T-cell (primary cell): ENCODE measurements around the gene GPSM1. TPM values are rescaled to one million over a fixed set of nuclear protein-coding genes. Genes with fewer than 3 reads are reported as not detected.

Experiments
- ATAC-seq, 4 experiments: fragments of 200-7000 bp in 3 of 4; fragments of 150-1000 bp in 1 of 4; cut with Tn5 transposase; replicated peaks in 1 of 4; 1 replicate in 3 of 4; 2 replicates in 1 of 4; pipeline ENCODE4 v1.10.0; 2021; ENCODE audit warnings: moderate library complexity in 3 of 4, mild to moderate bottlenecking in 2 of 4, moderate number of reproducible peaks in 1 of 4
- CTCF ChIA-PET, 2 donors: fragments of 300-600 bp; sonication (Branson Sonifier 250); formaldehyde crosslinking; loops; one replicate each; lab custom pipeline; 2022; ENCODE audit warnings: antibody characterized with exemption in 2 of 2; lab: Charles Lee
- POLR2A ChIA-PET, 2 donors: fragments of 300-600 bp; sonication (Branson Sonifier 250); formaldehyde crosslinking; loops; one replicate each; lab custom pipeline; 2022; ENCODE audit warnings: antibody characterized with exemption in 2 of 2; lab: Charles Lee
- DNase-seq, 35 experiments: peaks; one replicate each; pipeline versions ENCODE4 v3.0.0 to v3.0.0-alpha.2; 2013 to 2023
- H3K27ac ChIP-seq: one replicate; pipeline ENCODE4 v1.5.1; 2013; ENCODE audit warnings: low read length
- H3K27me3 ChIP-seq, 2 experiments: replicated peaks in 1 of 2; 1 replicate in 1 of 2; 2 replicates in 1 of 2; pipeline versions ENCODE4 v1.6.1 to v1.7.0; 2013; ENCODE audit warnings: low read length in 1 of 2, mixed read lengths in 1 of 2; ENCODE audit not compliant: control insufficient read depth in 2 of 2, insufficient read depth in 2 of 2; ENCODE audit errors: extremely low read depth in 1 of 2
- H3K36me3 ChIP-seq, 2 donors: 1 replicate in 1 of 2; 2 replicates in 1 of 2; pipeline versions ENCODE4 v1.6.1 to v1.7.0; 2013; ENCODE audit warnings: low read length in 1 of 2; ENCODE audit not compliant: control insufficient read depth in 2 of 2, insufficient read depth in 1 of 2; ENCODE audit errors: extremely low read depth in 1 of 2
- H3K4me1 ChIP-seq, 2 experiments: 1 replicate in 1 of 2; 2 replicates in 1 of 2; pipeline versions ENCODE4 v1.6.1 to v1.7.0; 2013; ENCODE audit warnings: low read length in 2 of 2, mixed read lengths in 1 of 2; ENCODE audit not compliant: insufficient read depth in 2 of 2, control insufficient read depth in 1 of 2; ENCODE audit errors: extremely low read depth in 1 of 2
- H3K4me3 ChIP-seq, 2 donors: 1 replicate in 1 of 2; 2 replicates in 1 of 2; pipeline versions ENCODE4 v1.5.1 to v1.7.0; 2013; ENCODE audit warnings: mild to moderate bottlenecking in 2 of 2, low read length in 1 of 2, moderate library complexity in 1 of 2; ENCODE audit not compliant: control insufficient read depth in 1 of 2; ENCODE audit errors: extremely low read depth in 1 of 2
- H3K9me3 ChIP-seq: 2 replicates; pipeline ENCODE4 v1.7.0; 2013
- H3K27ac Mint-ChIP-seq, 2 donors: one replicate each; pipeline ENCODE4 v1.8.0; 2020 to 2021; ENCODE audit warnings: mild to moderate bottlenecking in 2 of 2, mixed read lengths in 2 of 2
- H3K27me3 Mint-ChIP-seq, 2 donors: one replicate each; pipeline ENCODE4 v1.8.0; 2021 to 2022; ENCODE audit warnings: mixed read lengths in 2 of 2
- H3K36me3 Mint-ChIP-seq: one replicate; pipeline ENCODE4 v1.8.0; 2021; ENCODE audit warnings: mixed read lengths
- H3K4me1 Mint-ChIP-seq, 3 donors: one replicate each; pipeline ENCODE4 v1.8.0; 2020 to 2022; ENCODE audit warnings: mixed read lengths in 3 of 3, mild to moderate bottlenecking in 1 of 3
- H3K4me3 Mint-ChIP-seq, 3 donors: one replicate each; pipeline ENCODE4 v1.8.0; 2020 to 2022; ENCODE audit warnings: mild to moderate bottlenecking in 3 of 3, mixed read lengths in 3 of 3, moderate library complexity in 3 of 3
- H3K9me3 Mint-ChIP-seq, 3 donors: one replicate each; pipeline ENCODE4 v1.8.0; 2020 to 2022; ENCODE audit warnings: mixed read lengths in 3 of 3
- WGBS: methylation state at CpG from one replicate; pipeline ENCODE4 v1.1.5; 2013; ENCODE audit warnings: missing lambda C conversion rate; ENCODE audit not compliant: insufficient coverage; 5-methylcytosine and 5-hydroxymethylcytosine counted together
- total RNA-seq, 35 experiments: library from RNA in 6 of 35; stranded (reverse) in 6 of 35; fragments of 120-200 nt in 1 of 35; gene quantifications; one replicate each; pipeline versions ENCODE4 v1.2.1 to v1.2.4 and lab custom pipeline; 2013 to 2026

Gene GPSM1
- total RNA-seq, 5 donors from 2014 or later (not counting 1 experiment from before 2014, with no cell fraction given): 8.6 to 11.5 (median 9.7) TPM

DNA sequence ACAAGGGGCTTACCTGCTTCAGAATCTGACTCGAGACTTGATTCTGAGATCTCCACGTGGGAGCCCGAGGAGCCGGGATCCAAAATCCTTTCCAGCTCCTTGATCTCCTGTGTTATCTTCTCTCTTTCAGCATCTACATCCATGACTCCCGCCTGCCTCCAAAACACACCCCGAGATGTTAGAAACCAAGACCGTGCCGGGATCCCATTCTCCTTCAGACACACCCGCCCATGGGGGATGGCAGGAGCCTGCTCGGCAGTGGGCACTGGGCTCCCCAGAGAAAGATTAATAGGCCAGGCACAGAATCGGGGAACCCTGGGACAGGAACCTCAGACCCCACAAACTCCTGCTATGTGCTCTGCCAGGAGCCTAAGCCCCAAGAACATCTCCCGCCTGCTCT is 70.9 kb downstream of the GPSM1 start:
- ChIA-PET POLR2A (no interaction called here), CTCF (no interaction called here)
- Mint-ChIP-seq H3K27me3 (no peaks in the 10 kb centered on the region), H3K9me3 (no peaks in the 10 kb centered on the region), H3K36me3 (peaks cover 20% of the 10 kb centered on the region), H3K4me3 (peak overlapping the region; percentile 80 to 86 (median 83)), H3K4me1 (peaks cover 17 to 35% (median 21%) of the 10 kb centered on the region in 3 donors), H3K27ac (no peak overlapping the region)
- peaks cover 0 to 4% of the 10 kb centered on the region in 2 experiments for H3K27me3 ChIP-seq
- H3K27ac ChIP-seq: no peak overlapping the region
- H3K4me1 ChIP-seq: peaks cover 8 to 40% of the 10 kb centered on the region in 2 experiments
- ATAC-seq (no peak), DNase-seq (no peak)
- 96% methylated on average over 8 of the region's 12 CpGs for WGBS
- H3K36me3 ChIP-seq: peaks cover 0 to 46% of the 10 kb centered on the region in 2 donors
- H3K4me3 ChIP-seq: no peak overlapping the region
- H3K9me3 ChIP-seq: no peaks in the 10 kb centered on the region

GRCh38 chr9:136399176-136400037 is 72.1 kb downstream of the GPSM1 start:
- Histone ChIP-seq H3K4me3 (peak overlapping the region; percentile 64 to 75), H3K36me3 (peaks cover 0 to 35% of the 10 kb centered on the region in 2 donors), H3K27me3 (peaks cover 0 to 4% of the 10 kb centered on the region in 2 experiments), H3K27ac (no peak overlapping the region), H3K9me3 (no peaks in the 10 kb centered on the region), H3K4me1 (peaks cover 15 to 51% of the 10 kb centered on the region in 2 experiments)
- ATAC-seq (peak; percentile 3 to 8 (median 6)), DNase-seq (peak in 15 of 35 experiments; percentile 3 to 59 (median 19))
- H3K27ac Mint-ChIP-seq: peak overlapping the region; percentile 44 to 70
- no peaks in the 10 kb centered on the region for H3K27me3 Mint-ChIP-seq
- H3K36me3 Mint-ChIP-seq: peaks cover 20% of the 10 kb centered on the region
- under 1% methylated on average over 65 of the region's 67 CpGs for whole genome bisulfite sequencing
- H3K4me3 Mint-ChIP-seq: peak overlapping the region; percentile 80 to 86 (median 83)
- H3K9me3 Mint-ChIP-seq: no peaks in the 10 kb centered on the region
- ChIA-PET CTCF (interaction anchor here in 1 of 2 donors (1.5 kb wide), 1 partner anchor 11 kb away, joined by 5 read pairs; the partner anchor contains the start of genes ENTR1 and PMPCA), POLR2A (no interaction called here)
- peaks cover 28 to 46% (median 32%) of the 10 kb centered on the region in 3 donors for H3K4me1 Mint-ChIP-seq

DNA sequence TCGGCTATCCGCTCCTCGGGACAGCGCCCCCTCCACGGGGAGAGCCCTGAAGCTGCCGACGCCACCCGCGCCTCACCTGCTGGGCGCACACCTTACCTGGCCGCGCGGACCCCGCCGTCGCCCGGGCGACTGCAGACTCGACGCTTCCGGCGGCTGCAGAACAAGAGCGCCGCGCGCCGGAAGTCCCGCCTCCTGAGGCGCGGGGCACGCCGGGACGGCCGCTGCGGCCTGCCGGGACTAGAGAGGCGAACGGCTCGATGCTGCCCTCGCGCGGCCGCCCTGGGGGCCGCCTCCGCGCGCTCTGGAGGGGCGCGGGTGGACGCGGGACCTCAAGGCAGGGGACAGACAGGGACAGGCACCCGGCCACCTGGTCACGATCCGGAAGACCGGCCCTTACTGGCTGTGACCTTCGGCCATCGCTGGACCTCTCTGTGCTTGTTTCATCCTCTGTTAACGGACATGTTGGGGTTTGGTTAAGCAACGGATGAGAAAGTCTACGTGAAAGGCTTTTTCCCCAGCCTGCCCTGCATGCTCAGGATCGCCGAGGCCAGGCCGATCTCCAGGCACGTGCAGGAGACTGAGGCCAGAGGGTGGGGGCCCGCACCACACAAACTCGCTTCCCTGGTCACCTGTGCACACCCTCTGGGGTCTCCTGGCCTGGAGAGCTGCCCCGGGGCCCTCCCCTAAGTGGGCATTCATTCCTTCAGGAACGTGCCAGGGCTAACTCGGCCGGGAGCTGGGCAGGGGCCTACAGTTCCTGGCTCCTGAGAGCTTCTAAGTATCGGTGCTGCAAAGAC is 72.9 kb downstream of the GPSM1 start, which contains the start of gene SNAPC4:
TSS of gene SNAPC4 (minus strand) at position 133 of the 797 bp plus-strand sequence. CDS start 1,742 bp downstream, outside the sequence.
- H3K4me3 ChIP-seq: peak within 1 kb of the TSS; percentile 64 to 75
- POLR2A ChIA-PET: interaction anchor here in 1 of 2 donors (0.7 kb wide), 1 partner anchor 11 kb away, joined by 3 read pairs; no protein-coding TSS in a partner anchor

DNA sequence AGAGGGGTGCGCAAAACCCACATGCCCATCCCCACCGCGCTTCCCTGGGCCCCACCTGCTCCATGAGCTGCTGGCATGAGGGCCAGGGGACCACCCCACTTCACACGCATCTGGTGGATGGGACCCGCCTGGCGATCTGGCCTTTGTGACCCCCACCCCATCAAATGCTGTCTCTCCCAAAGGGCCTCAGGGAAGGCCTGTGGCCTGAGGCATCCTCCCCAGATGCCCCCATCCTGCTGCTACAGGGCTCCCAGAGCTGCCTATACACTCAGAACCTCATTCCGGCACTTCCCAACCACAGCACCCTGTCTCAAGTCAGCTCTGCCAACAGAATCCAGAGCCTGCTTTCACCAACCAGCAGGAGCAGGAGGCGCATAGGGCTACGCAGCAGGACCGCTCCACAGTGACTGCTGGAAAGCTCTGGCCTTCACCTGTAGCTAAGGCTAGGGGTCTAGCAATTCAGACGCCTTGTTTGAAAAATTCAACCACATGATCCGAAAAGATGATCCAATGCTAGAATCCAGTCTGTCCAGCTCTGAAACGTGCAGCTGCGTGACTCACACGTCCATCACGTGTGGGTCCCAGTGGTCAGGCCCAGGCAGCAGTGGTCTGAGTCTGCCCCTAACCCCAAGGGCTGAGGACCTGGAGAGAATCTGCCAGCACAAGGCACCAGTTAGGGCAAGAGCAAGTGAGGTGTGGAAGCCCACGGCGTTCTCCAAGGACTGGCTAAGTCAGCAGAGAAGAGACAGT is 74.0 kb downstream of the GPSM1 start:
- no peaks in the 10 kb centered on the region for H3K27me3 Mint-ChIP-seq

More for the DNA sequence above, 72.9 kb downstream of the GPSM1 start, which contains the start of gene SNAPC4:
- no peaks in the 10 kb centered on the region for H3K27me3 Mint-ChIP-seq
- Histone ChIP-seq H3K27ac (peak within 1 kb of the TSS; percentile 42), H3K9me3 (no peaks in the 10 kb centered on the region), H3K27me3 (no peaks in the 10 kb centered on the region), H3K4me1 (peaks cover 19 to 59% of the 10 kb centered on the region in 2 experiments), H3K36me3 (peaks cover under 1 to 33% of the 10 kb centered on the region in 2 donors)
- H3K36me3 Mint-ChIP-seq: peaks cover 17% of the 10 kb centered on the region
- 8% methylated on average over 66 of the region's 71 CpGs for WGBS
- H3K4me3 Mint-ChIP-seq: peak within 1 kb of the TSS; percentile 80 to 86 (median 83)
- CTCF ChIA-PET: interaction anchor here in 1 of 2 donors (0.6 to 1.5 kb wide), 2 partner anchors 10 to 63 kb away, joined by 3 to 5 read pairs; partner anchors contain the start of genes ENTR1 and PMPCA
- ATAC-seq (peak; percentile 76 to 85 (median 77)), DNase-seq (peak; percentile 71 to 95 (median 82))
- H3K27ac Mint-ChIP-seq: peak within 1 kb of the TSS; percentile 44 to 70
- H3K9me3 Mint-ChIP-seq: no peaks in the 10 kb centered on the region
- H3K4me1 Mint-ChIP-seq: peaks cover 36 to 54% (median 41%) of the 10 kb centered on the region in 3 donors

GRCh38 chr9:136402067-136402466 is 74.7 kb downstream of the GPSM1 start:
- H3K4me1 Mint-ChIP-seq: peaks cover 37 to 65% (median 47%) of the 10 kb centered on the region in 3 donors
- H3K27ac ChIP-seq: no peak overlapping the region
- ATAC-seq (no peak), DNase-seq (no peak)
- peaks cover 10 to 30% of the 10 kb centered on the region in 2 donors for H3K36me3 ChIP-seq
- H3K27me3 ChIP-seq: no peaks in the 10 kb centered on the region
- no peaks in the 10 kb centered on the region for H3K27me3 Mint-ChIP-seq
- CTCF ChIA-PET: no interaction called here
- peaks cover 10% of the 10 kb centered on the region for H3K36me3 Mint-ChIP-seq
- peak overlapping the region in 1 of 3 donors; percentile 35 for H3K4me3 Mint-ChIP-seq
- WGBS: 96% methylated on average over 12 of the region's 13 CpGs
- no peaks in the 10 kb centered on the region for H3K9me3 ChIP-seq
- no peaks in the 10 kb centered on the region for H3K9me3 Mint-ChIP-seq
- H3K27ac Mint-ChIP-seq: peak overlapping the region in 1 of 2 donors; percentile 76
- H3K4me1 ChIP-seq: peaks cover 19 to 74% of the 10 kb centered on the region in 2 experiments
- POLR2A ChIA-PET: interaction anchor here in 1 of 2 donors (0.6 kb wide), 2 partner anchors 9 to 62 kb away, joined by 3 to 8 read pairs; no protein-coding TSS in a partner anchor
- H3K4me3 ChIP-seq: no peak overlapping the region

More for the DNA sequence above, 74.0 kb downstream of the GPSM1 start:
- no peak overlapping the region for H3K4me3 ChIP-seq
- no peak overlapping the region for H3K27ac ChIP-seq
- Mint-ChIP-seq H3K4me3 (peak overlapping the region in 2 of 3 donors; percentile 21 to 31), H3K36me3 (peaks cover 13% of the 10 kb centered on the region), H3K27ac (peak overlapping the region; percentile 15 to 68), H3K4me1 (peaks cover 37 to 62% (median 48%) of the 10 kb centered on the region in 3 donors), H3K9me3 (no peaks in the 10 kb centered on the region)
- H3K36me3 ChIP-seq: peaks cover 4 to 31% of the 10 kb centered on the region in 2 donors
- no peak for ATAC-seq
- H3K4me1 ChIP-seq: peaks cover 19 to 70% of the 10 kb centered on the region in 2 experiments
- no peak for DNase-seq
- no peaks in the 10 kb centered on the region for H3K27me3 ChIP-seq
- 97% methylated on average over 13 of the region's 18 CpGs for WGBS
- H3K9me3 ChIP-seq: no peaks in the 10 kb centered on the region
- POLR2A ChIA-PET: interaction anchor here in 1 of 2 donors (0.7 kb wide), 1 partner anchor 10 kb away, joined by 3 read pairs; no protein-coding TSS in a partner anchor
- CTCF ChIA-PET: interaction anchor here in 1 of 2 donors (0.6 to 1.5 kb wide), 2 partner anchors 9 to 64 kb away, joined by 3 to 5 read pairs; partner anchors contain the start of genes ENTR1 and PMPCA
